ENCODE results near the gene HDLBP.

The HDLBP gene

DNA sequence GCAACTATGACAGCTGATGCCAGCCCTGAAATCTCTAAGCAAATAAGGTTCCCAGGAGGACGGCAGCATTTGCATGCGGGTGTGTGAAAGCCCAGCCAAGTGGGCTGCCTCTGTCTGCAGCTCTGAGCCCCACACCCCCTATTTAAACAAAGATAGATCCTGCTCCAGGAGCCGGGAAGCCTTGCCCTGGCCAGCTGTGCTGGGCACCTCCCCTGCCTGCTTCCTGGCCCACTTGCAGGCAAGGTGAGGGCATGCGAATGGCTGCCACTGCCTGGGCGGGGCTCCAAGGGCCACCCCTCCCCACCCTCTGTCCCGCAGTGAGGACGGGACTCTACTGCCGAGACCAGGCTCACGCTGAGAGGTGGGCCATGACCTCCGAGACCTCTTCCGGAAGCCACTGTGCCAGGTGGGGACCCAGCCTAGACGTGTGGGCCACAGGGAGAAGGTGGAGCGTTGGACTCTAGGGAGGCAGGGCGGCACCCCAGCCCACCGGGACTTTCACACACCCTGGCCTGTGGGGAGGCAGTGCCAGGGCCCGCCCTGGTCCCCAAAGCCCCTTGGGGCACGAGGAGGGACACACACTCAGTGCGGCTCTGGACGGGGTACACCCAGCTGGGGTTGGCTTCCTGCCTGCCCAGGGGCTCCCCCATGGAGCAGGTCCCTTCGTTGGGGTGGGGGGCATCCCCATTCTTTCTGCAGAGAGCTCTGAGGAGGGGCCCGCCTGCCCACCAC lies 126.9 kb downstream of the HDLBP start, which contains the start of gene ANO7:
Gene ANO7 (plus strand): TSS at position 317 of the 732 bp plus-strand sequence. CDS start 1,387 bp downstream, outside the sequence.
- DNase-seq = no peak

DNA sequence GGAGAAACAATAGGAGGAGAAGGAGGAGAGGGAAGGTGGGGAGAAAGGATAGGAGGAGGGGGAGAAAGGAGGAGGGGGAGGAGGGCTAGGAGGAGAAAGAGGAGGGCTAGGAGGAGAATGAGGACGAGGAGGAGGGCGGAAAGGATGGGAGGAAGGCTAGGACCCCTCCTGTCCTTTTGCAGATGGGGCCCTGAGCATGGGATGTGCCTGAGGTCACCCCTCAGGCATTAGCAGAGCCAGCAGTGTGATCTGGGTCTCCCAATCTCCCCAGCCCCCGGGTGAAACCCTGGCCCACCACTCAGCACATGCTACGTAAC lies 127.6 kb downstream of the HDLBP start:
- no peak for DNase-seq

DNA sequence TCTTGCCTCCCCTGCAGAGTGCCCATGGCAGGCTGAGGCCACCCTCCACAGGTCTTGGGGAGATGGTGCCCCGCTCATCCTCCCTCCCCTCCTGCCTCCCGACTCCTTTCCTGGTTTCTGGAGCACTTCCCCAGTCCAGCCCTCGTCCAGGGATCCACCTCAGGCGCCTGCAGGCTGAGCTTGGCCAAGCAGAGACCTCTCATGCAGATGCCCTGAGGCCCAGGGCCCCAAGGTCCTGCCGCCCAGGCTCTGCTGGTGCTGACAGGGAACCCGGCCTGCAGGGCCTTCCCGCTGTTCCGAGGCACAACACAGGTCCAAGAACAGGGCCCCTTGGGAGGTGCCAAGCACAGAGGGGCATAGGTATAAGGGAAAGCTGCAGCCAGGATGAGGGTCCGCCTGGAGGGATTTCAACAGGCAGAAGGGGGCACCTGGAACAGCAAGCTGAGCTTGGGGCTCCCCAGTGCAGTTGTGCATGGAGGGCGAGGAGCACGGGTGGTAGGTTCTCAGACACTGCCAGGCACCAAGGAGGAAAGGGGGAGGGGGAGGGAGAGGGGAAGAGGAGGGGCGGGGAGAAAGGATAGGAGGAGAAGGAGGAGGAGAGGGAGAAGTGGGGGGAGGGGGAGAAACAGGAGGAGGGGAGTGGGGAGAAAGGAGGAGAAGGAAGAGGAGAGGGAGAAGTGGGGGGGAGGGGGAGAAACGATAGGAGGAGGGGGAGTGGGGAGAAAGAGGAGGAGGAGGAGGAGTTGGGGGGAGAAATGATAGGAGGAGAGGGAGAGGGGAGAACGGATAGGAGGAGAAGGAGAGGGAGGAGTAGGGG lies 128.2 kb downstream of the HDLBP start:
- no peak for DNase-seq

DNA sequence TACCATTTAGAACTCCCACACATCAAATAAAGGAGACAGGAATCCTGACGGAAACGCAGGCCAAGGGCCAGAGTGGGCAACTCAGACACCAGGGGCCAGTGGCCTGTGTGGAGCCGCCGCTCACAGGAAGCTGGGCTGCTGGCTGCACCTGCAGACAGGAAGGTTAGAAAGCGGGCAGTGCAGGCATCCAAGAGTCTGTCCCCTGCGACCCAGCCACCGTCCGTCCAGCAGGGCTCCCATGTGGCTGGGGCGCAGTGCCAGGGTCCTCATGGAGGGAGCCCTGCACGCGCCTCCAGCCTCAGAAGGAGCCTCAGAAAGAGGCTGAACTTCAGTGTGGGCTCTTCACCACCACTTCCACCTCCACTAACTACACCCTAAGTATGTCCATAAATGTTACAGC lies 129.5 kb downstream of the HDLBP start:
- no peak for DNase-seq

DNA sequence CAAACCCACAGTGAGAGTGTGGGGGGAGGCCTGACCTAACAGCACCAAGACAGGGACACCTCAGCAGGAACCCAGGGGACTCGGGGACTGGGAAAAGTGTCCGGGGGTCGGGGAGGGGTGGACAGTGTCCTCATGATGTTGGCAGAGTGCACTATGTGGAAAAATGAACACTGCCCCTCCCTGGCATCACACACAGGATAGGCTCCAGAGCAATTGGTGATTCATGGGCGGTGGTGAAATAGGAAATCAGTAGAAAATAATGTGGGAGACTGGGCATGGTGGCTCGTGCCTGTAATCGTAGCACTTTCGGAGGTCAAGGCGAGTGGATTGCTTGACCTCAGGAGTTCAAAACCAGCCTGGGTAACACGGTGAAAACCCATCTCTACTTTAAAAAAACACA lies 130.6 kb downstream of the HDLBP start:
- DNase-seq = no peak

DNA sequence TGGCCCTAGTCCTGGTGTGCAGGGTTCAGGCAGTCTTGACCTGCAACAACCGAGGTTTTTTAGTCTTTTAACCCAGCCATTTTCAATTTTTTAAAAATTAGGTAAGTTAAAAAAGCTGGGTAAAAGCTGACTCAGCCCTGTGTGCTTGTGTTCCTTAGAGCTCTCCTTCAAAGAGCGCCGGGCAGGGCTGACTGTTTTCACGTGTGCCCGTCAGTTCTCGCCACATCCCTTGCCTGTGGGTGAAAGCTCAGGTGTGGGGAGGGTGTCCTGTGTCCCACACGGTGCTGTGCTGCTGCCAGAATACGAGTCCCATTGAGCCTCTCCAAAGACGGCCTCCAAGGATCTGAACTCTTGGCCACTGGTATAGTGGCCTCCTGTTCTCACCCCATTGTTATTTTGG lies 132.3 kb downstream of the HDLBP start:
- no peak for DNase-seq

DNA sequence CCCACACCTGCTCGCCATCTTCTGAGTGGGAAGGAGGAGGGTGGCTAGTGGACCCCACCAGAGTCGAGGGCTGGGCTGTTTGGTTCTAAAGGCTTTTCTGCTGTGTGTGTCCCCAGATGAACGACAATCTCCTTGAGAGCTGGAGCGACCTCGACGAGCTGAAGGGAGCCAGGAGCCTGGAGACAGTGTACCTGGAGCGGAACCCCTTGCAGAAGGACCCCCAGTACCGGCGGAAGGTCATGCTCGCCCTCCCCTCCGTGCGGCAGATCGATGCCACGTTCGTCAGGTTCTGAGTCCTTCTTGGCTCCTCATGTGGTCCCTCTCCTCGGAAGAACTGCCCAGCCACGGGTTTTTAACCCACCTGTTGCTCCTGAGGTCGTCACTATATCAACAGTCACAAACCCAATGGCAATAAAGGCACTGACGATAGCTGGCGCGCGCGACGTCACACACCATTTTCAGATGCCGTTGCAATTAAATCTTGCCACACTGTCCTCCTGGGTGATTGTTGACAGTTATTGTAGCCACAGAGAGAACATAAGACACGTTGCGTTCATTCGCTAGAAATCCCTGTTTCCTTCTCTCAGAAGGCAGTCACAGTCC lies 132.8 kb downstream of the HDLBP start:
- no peak for DNase-seq

DNA sequence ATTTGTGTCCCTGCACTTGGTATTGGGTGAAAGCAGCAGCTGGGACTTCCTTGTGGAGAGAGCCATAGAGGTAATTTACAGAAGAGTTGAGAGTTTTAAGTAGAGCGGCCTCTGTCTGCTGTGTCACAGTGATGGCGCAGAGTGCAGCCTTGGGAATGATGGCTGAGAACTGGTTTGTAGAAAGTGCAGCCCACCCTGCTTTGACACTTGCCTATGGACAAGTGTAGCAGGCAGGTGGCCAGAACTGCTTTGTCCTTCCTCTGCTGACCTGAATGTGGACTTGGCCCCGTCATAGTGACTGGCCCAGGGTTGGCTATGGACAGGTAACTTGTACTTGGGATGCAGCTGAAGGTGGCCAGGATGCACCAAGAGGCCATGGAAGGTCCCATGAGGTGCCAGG lies 133.3 kb downstream of the HDLBP start:
- DNase-seq = no peak

DNA sequence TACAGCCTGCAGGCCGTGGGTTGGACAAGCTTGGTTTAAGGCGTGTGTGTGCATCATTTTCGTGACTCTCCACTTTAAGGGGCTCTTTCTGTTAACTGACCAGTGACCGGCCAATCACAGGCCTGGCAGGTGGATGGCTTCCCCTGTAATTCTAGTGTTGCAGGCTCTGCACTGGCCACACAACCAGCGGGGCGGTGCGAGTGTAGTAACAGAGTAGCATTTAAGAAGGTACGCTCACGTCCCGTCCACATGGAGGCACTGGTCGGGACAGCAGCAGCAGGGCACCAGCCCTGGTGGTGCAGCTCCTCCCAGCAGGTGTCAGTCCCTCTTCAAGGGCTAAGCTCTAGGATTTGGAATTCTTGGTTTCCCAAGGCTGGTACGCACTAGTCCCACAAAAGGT lies 135.0 kb downstream of the HDLBP start:
- DNase-seq = no peak

DNA sequence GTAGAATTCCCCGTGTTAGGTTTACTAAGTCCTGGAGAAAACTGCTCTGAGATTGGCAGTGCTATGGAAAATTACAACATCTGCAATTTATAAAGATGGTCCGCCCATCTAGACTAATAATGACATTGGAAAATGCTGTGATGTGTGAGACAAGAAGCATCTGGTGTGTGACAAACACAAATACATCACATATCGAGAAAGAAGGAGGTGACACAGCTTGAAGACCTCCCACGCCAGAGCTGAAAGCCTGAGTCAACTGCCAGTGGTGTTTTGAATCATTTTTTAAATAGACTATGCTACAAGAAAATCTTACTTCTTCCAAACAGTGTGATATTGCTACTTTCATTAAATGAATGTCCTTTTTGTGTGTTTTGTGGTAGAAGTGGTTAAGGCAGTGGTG lies 135.6 kb downstream of the HDLBP start:
- DNase-seq = no peak

DNA sequence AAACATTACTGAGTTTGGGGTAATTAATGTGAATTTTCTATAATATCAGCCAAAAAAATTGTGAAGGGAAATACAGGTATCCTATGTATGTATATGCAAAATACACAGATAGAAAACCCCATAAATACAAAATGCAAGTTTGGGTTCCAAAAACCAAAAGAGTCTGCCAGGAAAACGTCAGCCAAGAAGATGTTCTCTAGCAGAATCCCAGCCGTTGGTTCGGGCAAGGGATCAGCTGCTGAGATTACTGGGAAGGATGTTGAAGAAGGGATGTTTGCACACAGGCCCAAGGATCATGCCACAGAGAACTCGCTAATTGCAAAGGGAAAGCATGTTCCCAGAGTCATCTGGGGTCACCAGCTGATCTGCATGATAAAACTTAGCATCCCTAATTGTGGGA lies 136.5 kb downstream of the HDLBP start:
- no peak for DNase-seq

DNA sequence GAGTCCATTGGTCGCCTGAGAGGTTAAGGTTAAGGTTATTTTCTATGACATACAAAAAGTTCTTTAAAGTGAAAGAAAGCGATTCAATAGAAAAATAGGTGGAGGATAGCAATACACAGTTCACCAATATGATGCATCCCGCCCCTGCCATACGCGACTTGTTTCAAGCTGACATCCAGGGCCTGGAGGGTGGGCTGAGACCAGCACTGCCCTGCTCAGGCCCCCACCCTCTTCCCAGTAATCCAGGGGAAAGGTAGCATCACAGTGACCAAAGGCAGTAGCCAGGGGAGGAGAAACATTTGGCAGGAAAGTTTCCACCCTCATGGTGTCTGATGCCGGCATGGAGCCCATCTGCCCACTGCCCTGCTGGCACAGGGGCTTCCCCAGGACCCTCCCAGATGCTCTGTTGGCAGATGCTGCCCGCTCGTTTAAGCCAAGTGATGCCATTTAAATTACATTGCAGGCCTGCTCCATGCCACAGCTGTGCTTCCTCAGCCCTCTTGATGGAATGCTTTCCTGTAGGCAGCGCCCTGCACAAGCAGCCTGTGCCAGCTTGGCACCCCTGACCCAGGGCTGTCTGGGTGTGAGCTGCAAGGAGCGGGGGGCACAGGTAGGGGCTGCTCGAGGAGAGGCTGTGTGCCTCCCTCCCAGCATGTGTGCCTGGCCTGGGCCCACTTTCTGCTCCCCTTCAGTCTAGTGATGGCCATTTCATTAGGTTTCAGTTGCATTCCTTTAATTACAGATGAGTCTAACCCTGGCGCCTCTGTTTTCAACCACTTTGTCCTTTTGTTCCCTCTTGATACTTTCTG lies 137.7 kb downstream of the HDLBP start:
- DNase-seq = no peak

Measured in NCI-H2107 (cell line).